RKO (cell line): ENCODE results near the gene MLC1.

Experiments
- DNase-seq: peaks from one replicate; pipeline ENCODE4 v3.0.0-alpha.2; 2016; ENCODE audit warnings: low spot score

The MLC1 gene

GRCh38 chr22:50015451-50016307 lies 69.5 kb downstream of the MLC1 start:
- DNase-seq, result no peak

GRCh38 chr22:50014655-50015401 lies 70.4 kb downstream of the MLC1 start:
- no peak for DNase-seq

DNA sequence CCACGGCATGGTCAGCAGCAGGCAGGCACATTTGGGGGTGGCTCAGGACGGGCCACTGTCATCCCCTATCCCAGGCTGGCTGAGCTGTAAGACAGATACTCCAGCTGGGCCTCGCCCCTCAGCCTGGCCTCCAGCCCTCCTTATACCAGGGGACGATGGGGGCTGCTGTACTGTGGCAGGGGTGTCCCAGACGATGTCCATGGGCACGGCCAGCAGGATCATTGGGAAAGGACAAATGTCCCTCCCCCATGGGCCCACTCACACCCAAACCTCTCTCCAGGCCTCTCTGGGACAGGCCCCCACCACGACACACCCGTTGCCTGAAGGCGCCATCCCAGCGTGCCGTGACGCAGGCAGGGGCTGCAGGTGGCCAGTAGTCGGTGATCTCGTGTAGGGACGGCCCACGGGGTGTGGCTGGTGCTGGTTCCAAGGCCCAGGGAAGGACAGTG lies 71.1 kb downstream of the MLC1 start:
- DNase-seq, result no peak

- no peak for DNase-seq
Observed at GRCh38 chr22:50012211-50013181, 72.7 kb downstream of the MLC1 start, which contains the start of gene IL17REL. IL17REL (minus strand) TSS chr22:50012765; CDS start chr22:50012646, 119 bp downstream.

DNA sequence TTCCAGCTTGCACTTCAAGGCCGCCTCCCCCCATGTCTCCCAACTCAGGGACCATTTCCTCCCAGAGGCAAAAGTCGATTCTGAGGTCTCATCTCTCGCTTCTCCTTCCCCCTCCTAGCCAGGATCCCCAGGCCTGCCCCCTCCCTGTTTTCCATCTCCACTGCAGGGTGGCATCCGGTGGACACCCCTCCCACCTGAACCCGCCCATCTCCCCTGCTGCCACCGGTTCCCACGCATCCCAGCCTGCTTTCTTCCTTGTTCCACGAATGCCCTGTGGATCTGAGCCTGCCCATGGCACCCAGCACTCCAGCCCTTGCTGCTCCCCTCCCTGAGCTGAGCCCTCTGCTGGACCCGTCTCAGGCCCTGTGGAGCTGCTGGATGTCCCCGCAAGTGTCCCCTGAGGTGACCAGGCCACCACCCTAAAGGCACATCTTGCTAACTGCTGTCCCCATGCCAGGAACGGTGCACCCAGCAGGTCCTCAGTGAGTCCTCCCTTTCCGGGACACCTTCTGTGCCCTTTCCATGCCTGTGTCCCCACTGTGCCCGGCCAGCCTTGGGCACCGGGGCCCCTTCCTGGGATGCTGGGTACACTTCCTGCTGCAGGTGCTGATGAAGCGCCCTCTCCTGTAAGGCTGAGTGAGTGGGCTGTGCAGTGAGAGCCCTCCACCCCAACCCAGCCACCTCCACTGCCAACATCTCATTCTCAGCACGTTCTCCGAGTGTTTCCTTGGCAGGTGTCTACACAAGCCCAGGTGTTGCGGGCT lies 73.6 kb downstream of the MLC1 start:
- no peak for DNase-seq

GRCh38 chr22:50010676-50011446 lies 74.4 kb downstream of the MLC1 start:
- no peak for DNase-seq

- no peak for DNase-seq
Observed at GRCh38 chr22:50009765-50010675, 75.2 kb downstream of the MLC1 start.
